Gastrocnemius medialis (tissue), 4 donors: ENCODE data around the gene MYT1. TPM values are rescaled to one million over a fixed set of nuclear protein-coding genes. Genes with fewer than 3 reads are reported as not detected.

Experiments used
- ATAC-seq, 2 donors: fragments of 150-250 bp; one replicate each; pipeline ENCODE4 v1.9.1; 2016
- DNase-seq, 2 donors: peaks; one replicate each; pipeline ENCODE4 v3.0.0-alpha.2; 2019
- H3K27ac ChIP-seq, 4 donors: fragments of 200-600 bp; sonication (generic); 1 replicate in 1 of 4; 2 replicates in 3 of 4; pipeline ENCODE4 v1.5.1; 2016 to 2018; ENCODE audit warnings: mild to moderate bottlenecking in 2 of 4, moderate library complexity in 1 of 4
- H3K27me3 ChIP-seq, 3 donors: fragments of 200-600 bp; sonication (generic) in 2 of 3; 1 replicate in 1 of 3; 2 replicates in 2 of 3; pipeline versions ENCODE4 v1.5.1 to v1.6.0; 2016 to 2019; ENCODE audit warnings: mild to moderate bottlenecking in 1 of 3, moderate library complexity in 1 of 3
- H3K36me3 ChIP-seq, 2 donors: fragments of 200-600 bp; sonication (generic) in 1 of 2; one replicate each; pipeline ENCODE4 v1.5.1; 2017 to 2018
- H3K4me1 ChIP-seq, 2 donors: fragments of 200-600 bp; sonication (generic) in 1 of 2; one replicate each; pipeline ENCODE4 v1.5.1; 2016 to 2017; ENCODE audit warnings: mild to moderate bottlenecking in 2 of 2
- H3K4me3 ChIP-seq, 4 donors: fragments of 200-600 bp; sonication (generic) in 3 of 4; 1 replicate in 1 of 4; 2 replicates in 3 of 4; pipeline ENCODE4 v1.5.1; 2016 to 2019; ENCODE audit warnings: mild to moderate bottlenecking in 2 of 4
- H3K9me3 ChIP-seq, 3 donors: fragments of 200-600 bp; sonication (generic) in 2 of 3; 1 replicate in 1 of 3; 2 replicates in 2 of 3; pipeline ENCODE4 v1.5.1; 2016 to 2019
- POLR2A ChIP-seq, 2 donors: fragments of 450-650 bp; IDR thresholded peaks; one replicate each; pipeline ENCODE4 v1.6.1; 2017; ENCODE audit warnings: antibody characterized with exemption in 2 of 2, mild to moderate bottlenecking in 2 of 2, moderate library complexity in 2 of 2
- in situ Hi-C, 4 donors: fragments of 200-750 bp; cut with MboI; loops; one replicate each; pipeline versions ENCODE4 v1.15.0 to v1.8.0; 2017; ENCODE audit warnings: low sequenced_read_pairs in 4 of 4
- intact Hi-C: fragments of 100-400 bp; cut with DNase I; formaldehyde crosslinking; loops from one replicate; pipeline ENCODE4 v1.15.1; 2023; ENCODE audit warnings: low total_unique reads
- total RNA-seq, 4 donors: library from RNA; depleted of rRNA; stranded (reverse); fragments of >200 nt; gene quantifications; one replicate each; pipeline versions ENCODE4 v1.1.0 to v1.2.3, GENCODE V29; 2016
- TF ChIP-seq, protein P1 (sequence below), 5 experiments: fragments of 450-650 bp in 3 of 5; fragments of 200-600 bp in 2 of 5; sonication (generic) in 2 of 5; IDR thresholded peaks in 4 of 5; conservative IDR thresholded peaks in 1 of 5; 1 replicate in 4 of 5; 2 replicates in 1 of 5; pipeline ENCODE4 v1.5.1; 2016 to 2019; ENCODE audit warnings: antibody characterized with exemption in 5 of 5, mild to moderate bottlenecking in 3 of 5, moderate library complexity in 3 of 5

The MYT1 gene
- total RNA-seq, 4 donors from 2014 or later, result not detected

DNA sequence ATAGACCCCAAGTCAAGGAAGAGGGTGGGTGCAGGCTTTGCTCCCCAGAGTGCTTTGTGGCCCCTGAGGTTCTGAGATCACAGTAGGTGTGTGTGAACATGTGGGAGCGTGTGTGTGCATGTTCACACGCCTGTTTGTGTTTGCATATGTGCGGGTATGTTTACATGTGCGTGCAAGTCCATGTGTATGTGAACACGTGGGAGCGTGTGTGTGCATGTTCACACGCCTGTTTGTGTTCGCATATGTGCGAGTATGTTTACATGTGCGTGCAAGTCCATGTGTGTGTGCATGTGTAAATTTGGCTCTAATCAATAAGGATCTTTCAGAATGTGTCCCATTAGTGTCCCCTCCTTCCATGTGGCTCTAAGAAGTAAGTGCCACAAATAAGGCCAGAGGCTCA, 49.9 kb downstream of the MYT1 start:
- no peak for DNase-seq
- TF ChIP-seq, protein P1, sequence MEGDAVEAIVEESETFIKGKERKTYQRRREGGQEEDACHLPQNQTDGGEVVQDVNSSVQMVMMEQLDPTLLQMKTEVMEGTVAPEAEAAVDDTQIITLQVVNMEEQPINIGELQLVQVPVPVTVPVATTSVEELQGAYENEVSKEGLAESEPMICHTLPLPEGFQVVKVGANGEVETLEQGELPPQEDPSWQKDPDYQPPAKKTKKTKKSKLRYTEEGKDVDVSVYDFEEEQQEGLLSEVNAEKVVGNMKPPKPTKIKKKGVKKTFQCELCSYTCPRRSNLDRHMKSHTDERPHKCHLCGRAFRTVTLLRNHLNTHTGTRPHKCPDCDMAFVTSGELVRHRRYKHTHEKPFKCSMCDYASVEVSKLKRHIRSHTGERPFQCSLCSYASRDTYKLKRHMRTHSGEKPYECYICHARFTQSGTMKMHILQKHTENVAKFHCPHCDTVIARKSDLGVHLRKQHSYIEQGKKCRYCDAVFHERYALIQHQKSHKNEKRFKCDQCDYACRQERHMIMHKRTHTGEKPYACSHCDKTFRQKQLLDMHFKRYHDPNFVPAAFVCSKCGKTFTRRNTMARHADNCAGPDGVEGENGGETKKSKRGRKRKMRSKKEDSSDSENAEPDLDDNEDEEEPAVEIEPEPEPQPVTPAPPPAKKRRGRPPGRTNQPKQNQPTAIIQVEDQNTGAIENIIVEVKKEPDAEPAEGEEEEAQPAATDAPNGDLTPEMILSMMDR (IDR thresholded peaks at IDR 0.05 in 4 of 5, conservative IDR thresholded peaks at IDR 0.05 in 1 of 5), result no peak
- TF ChIP-seq POLR2A (IDR thresholded peaks at IDR 0.05), result no peak
- Histone ChIP-seq H3K27me3 (no peaks in the 10 kb centered on the region), H3K9me3 (no peaks in the 10 kb centered on the region), H3K4me3 (no peak overlapping the region), H3K4me1 (peaks cover 12 to 26% of the 10 kb centered on the region in 2 donors), H3K36me3 (no peaks in the 10 kb centered on the region), H3K27ac (no peak overlapping the region)
- no peak for ATAC-seq
- in situ Hi-C loops (no loop called here), intact Hi-C loops (no loop called here)

DNA sequence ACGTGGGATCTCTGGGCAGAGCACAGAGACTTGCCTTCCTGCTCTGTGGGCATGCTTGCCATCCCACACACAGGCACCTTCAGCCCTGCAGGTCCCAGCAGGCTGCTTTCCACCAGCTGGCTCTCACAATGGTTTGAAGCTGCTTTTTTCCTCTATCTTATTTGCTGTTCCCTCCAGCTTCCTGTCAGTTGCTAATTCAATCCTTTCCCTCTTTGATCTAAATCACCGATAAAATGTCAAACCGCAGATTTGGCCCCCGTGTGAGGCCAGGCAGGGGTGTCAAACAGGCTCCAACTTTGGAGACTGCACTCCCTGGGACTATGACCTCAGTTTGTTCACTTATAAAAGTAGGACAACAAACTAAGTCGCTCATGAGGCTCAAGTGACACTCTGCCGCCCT, 50.7 kb downstream of the MYT1 start:
- in situ Hi-C loops, result no loop called here
- no peak for DNase-seq
- no peak for ATAC-seq

DNA sequence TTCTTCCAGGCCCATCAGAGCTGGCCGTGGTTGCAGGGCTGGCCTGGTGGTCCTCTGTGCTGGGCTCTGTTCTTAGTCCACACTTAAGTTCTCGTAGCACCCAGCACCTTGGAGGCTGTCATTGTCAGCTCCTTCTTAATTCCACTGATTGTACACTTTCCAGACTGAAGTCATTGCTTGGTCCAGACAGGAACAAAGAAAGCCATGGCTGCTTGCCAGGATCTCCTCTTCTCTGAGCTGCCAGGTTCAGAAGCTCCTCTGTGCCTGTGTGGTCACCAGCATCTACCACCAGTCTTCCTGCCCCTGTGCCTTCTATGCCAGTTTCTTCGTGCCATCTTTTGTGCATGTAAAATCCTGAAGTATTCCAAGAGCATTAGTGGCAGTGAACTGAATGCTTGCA, 51.8 kb downstream of the MYT1 start:
- intact Hi-C loops, result no loop called here
- no peak for ATAC-seq
- H3K4me3 ChIP-seq, result no peak overlapping the region
- H3K27me3 ChIP-seq, result no peaks in the 10 kb centered on the region
- DNase-seq, result no peak
- TF ChIP-seq, protein P1 (IDR thresholded peaks at IDR 0.05 in 4 of 5, conservative IDR thresholded peaks at IDR 0.05 in 1 of 5), result no peak
- TF ChIP-seq POLR2A (IDR thresholded peaks at IDR 0.05), result no peak
- no peaks in the 10 kb centered on the region for H3K9me3 ChIP-seq
- H3K4me1 ChIP-seq, result peaks cover 12 to 26% of the 10 kb centered on the region in 2 donors
- H3K36me3 ChIP-seq, result no peaks in the 10 kb centered on the region
- H3K27ac ChIP-seq, result no peak overlapping the region
- in situ Hi-C loops, result no loop called here

More for the DNA sequence above, 50.7 kb downstream of the MYT1 start:
- Histone ChIP-seq H3K4me3 (no peak overlapping the region), H3K4me1 (peaks cover 12 to 26% of the 10 kb centered on the region in 2 donors), H3K36me3 (no peaks in the 10 kb centered on the region), H3K9me3 (no peaks in the 10 kb centered on the region), H3K27ac (no peak overlapping the region), H3K27me3 (no peaks in the 10 kb centered on the region)
- intact Hi-C loops, result no loop called here
- TF ChIP-seq, protein P1 (IDR thresholded peaks at IDR 0.05 in 4 of 5, conservative IDR thresholded peaks at IDR 0.05 in 1 of 5), result no peak
- TF ChIP-seq POLR2A (IDR thresholded peaks at IDR 0.05), result no peak

DNA sequence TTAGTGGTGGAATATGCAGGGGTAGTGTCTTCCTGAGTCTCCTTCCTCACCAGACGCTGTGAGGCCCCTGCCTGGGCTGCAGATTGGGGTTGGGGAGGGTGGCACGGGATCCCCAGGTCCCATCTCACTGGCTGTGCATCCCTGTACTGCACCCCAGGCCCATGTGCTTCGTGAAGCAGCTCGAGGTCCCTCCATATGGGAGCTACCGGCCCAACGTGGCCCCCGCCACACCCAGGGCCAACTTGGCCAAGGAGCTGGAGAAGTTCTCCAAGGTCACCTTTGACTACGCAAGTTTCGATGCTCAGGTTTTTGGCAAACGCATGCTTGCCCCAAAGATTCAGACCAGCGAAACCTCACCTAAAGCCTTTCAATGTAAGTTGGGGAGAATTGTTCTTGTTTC, 52.7 kb downstream of the MYT1 start:
- DNase-seq, result no peak
- no peaks in the 10 kb centered on the region for H3K36me3 ChIP-seq
- no peak overlapping the region for H3K4me3 ChIP-seq
- no peak for ATAC-seq
- H3K27me3 ChIP-seq, result no peaks in the 10 kb centered on the region
- H3K9me3 ChIP-seq, result no peaks in the 10 kb centered on the region
- in situ Hi-C loops, result no loop called here
- H3K4me1 ChIP-seq, result peaks cover 12 to 26% of the 10 kb centered on the region in 2 donors
- no peak for TF ChIP-seq POLR2A (IDR thresholded peaks at IDR 0.05)
- TF ChIP-seq, protein P1 (IDR thresholded peaks at IDR 0.05 in 4 of 5, conservative IDR thresholded peaks at IDR 0.05 in 1 of 5), result no peak
- H3K27ac ChIP-seq, result no peak overlapping the region
- intact Hi-C loops, result no loop called here

DNA sequence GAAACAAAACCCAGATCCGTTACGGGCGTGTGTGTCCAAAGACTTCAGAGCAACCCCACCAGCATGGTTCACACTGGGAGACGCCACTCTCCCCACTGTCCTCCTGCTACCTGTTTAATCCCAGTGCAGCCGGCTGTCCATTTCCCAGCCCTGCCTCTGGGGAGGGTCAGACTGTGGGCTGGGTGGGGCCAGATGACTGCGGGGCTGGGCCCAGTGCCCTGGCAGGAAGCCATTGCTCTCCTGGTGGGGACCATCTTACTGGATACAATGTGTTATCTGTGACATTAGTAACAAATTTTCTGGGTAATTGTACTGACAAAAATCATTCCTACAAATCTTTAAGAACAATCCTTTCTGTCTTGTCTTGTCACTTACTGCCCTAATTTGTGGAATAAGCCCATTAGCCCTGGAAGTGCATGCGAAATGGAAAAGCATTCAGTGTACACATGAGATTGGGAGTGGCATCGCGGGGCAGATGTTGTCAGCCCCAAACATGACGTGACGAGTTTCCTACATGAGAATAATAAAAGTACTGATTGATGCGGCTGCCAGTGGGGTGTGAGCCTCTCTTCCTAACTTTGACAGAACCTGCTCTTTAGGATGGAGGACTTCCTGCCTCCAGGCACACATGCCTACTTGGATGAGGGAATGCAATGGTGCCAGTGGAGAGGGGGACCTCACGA, 53.4 kb downstream of the MYT1 start:
- Histone ChIP-seq H3K4me1 (peaks cover 20 to 23% of the 10 kb centered on the region in 2 donors), H3K27ac (no peak overlapping the region), H3K36me3 (no peaks in the 10 kb centered on the region), H3K4me3 (no peak overlapping the region), H3K27me3 (no peaks in the 10 kb centered on the region), H3K9me3 (no peaks in the 10 kb centered on the region)
- ATAC-seq, result no peak
- no peak for TF ChIP-seq POLR2A (IDR thresholded peaks at IDR 0.05)
- intact Hi-C loops (no loop called here), in situ Hi-C loops (no loop called here)
- no peak for DNase-seq
